ENCODE results near the gene CDC42BPB. TPM values are rescaled to one million over a fixed set of nuclear protein-coding genes. Genes with fewer than 3 reads are reported as not detected.
"Not testable (repeated sequence)": the region's sequence is repeated elsewhere in the genome, so short reads cannot be mapped to it uniquely, and the experiment has no call there.

The CDC42BPB gene
- total RNA-seq, 2 experiments from 2014 or later: 2.0 to 2.5 TPM

GRCh38 chr14:103050935-103051334 lies 6.4 kb downstream of the CDC42BPB start:
- Mint-ChIP-seq H3K36me3 (no peaks in the 10 kb centered on the region), H3K4me1 (peaks cover 1% of the 10 kb centered on the region), H3K27me3 (peaks cover 15% of the 10 kb centered on the region), H3K9me3 (no peaks in the 10 kb centered on the region), H3K27ac (no peak overlapping the region), H3K4me3 (no peak overlapping the region)
- DNase-seq: no peak

GRCh38 chr14:103047453-103047852 lies 9.9 kb downstream of the CDC42BPB start:
- H3K9me3 Mint-ChIP-seq, DNase-seq, H3K4me3 Mint-ChIP-seq, H3K27ac Mint-ChIP-seq, H3K4me1 Mint-ChIP-seq, H3K36me3 Mint-ChIP-seq: not testable (repeated sequence)
- H3K27me3 Mint-ChIP-seq: peaks cover 11% of the 10 kb centered on the region

DNA sequence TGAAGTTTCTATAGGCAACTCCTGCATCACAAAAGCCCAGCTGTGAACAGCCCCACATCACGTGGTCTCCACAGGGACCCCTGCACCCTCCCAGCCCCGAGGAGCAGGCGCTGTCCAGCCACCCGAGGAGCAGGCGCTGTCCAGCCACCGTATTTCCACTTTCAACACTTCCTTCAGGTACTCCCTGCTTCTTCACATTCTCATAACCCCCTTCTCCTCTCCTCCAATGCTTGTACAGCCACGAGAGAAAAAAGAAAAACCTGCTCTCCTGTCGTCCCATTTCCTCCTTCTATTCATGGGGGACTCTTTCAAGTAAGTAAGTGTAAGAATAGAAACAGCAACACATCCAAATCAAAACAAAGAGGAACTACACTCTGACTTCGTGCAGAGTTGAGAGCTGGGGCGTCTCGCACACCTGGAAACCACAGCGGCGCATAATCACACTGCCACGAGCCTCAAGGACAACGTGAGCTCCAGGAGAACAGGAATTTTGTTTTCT lies 11.9 kb downstream of the CDC42BPB start:
- Mint-ChIP-seq H3K27me3 (peaks cover 8% of the 10 kb centered on the region), H3K36me3 (no peaks in the 10 kb centered on the region), H3K27ac (no peak overlapping the region), H3K4me1 (peaks cover 6% of the 10 kb centered on the region), H3K9me3 (peaks cover 3% of the 10 kb centered on the region), H3K4me3 (peak overlapping the region; percentile 38)
- DNase-seq: no peak

GRCh38 chr14:103043257-103044015 lies 13.9 kb downstream of the CDC42BPB start:
- Mint-ChIP-seq H3K9me3 (peaks cover 3% of the 10 kb centered on the region), H3K36me3 (no peaks in the 10 kb centered on the region), H3K27ac (no peak overlapping the region), H3K27me3 (peaks cover 8% of the 10 kb centered on the region), H3K4me1 (peaks cover 6% of the 10 kb centered on the region), H3K4me3 (no peak overlapping the region)
- no peak for DNase-seq

GRCh38 chr14:103041464-103041863 lies 15.9 kb downstream of the CDC42BPB start:
- H3K27me3 Mint-ChIP-seq: peaks cover 8% of the 10 kb centered on the region
- no peak overlapping the region for H3K27ac Mint-ChIP-seq
- DNase-seq: no peak
- H3K36me3 Mint-ChIP-seq: no peaks in the 10 kb centered on the region
- H3K4me1 Mint-ChIP-seq: peaks cover 6% of the 10 kb centered on the region
- H3K9me3 Mint-ChIP-seq: peaks cover 3% of the 10 kb centered on the region
- H3K4me3 Mint-ChIP-seq: no peak overlapping the region

DNA sequence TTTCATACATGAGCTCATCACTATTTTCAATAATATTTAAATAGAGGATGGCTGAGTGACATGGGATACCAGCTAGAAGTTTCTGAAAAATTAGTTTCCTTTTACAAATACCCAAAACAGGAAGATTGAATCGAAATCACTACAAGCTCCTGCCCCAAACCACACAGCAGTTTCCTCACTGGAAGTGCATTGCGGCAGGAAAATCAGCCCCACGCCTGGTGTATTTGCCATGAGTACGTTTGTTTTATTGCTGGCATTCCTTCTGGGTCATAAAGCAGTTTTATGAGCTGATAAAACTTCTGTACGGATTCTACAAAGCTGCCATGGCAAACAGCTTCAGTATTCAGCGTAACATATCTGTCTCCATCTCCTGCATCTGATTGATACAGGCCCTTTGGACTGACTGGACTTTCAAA lies 23.7 kb downstream of the CDC42BPB start:
- Mint-ChIP-seq H3K27me3 (no peaks in the 10 kb centered on the region), H3K27ac (no peak overlapping the region), H3K9me3 (no peaks in the 10 kb centered on the region), H3K36me3 (no peaks in the 10 kb centered on the region), H3K4me1 (no peaks in the 10 kb centered on the region), H3K4me3 (no peak overlapping the region)
- no peak for DNase-seq

GRCh38 chr14:103031956-103032355 lies 25.4 kb downstream of the CDC42BPB start:
- Mint-ChIP-seq H3K27ac (no peak overlapping the region), H3K36me3 (no peaks in the 10 kb centered on the region), H3K4me1 (no peaks in the 10 kb centered on the region), H3K9me3 (no peaks in the 10 kb centered on the region), H3K27me3 (no peaks in the 10 kb centered on the region), H3K4me3 (no peak overlapping the region)
- DNase-seq: no peak

DNA sequence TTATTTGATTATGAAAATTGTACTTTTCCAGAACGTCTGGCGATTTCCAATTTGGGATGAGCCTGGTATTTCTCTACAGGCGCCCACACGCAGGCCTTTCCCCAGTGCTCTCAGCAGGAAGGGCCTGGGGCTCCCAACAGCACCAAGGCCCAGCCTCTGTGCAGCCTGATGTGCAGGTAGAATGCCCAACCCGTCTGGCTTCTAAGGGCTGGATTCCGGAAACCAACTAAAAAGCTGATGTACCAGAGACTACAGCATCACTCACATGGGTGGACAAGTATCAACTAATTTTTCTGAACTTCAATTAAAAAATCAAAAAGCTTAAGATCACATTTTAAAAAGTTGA lies 25.8 kb downstream of the CDC42BPB start:
- H3K36me3 Mint-ChIP-seq: no peaks in the 10 kb centered on the region
- H3K9me3 Mint-ChIP-seq: no peaks in the 10 kb centered on the region
- no peaks in the 10 kb centered on the region for H3K27me3 Mint-ChIP-seq
- no peak overlapping the region for H3K4me3 Mint-ChIP-seq
- no peak for DNase-seq
- H3K4me1 Mint-ChIP-seq: no peaks in the 10 kb centered on the region
- H3K27ac Mint-ChIP-seq: no peak overlapping the region

GRCh38 chr14:103030741-103031565 lies 26.4 kb downstream of the CDC42BPB start:
- H3K4me1 Mint-ChIP-seq: no peaks in the 10 kb centered on the region
- H3K27me3 Mint-ChIP-seq: peaks cover 3% of the 10 kb centered on the region
- H3K36me3 Mint-ChIP-seq: no peaks in the 10 kb centered on the region
- no peak overlapping the region for H3K27ac Mint-ChIP-seq
- no peak overlapping the region for H3K4me3 Mint-ChIP-seq
- DNase-seq: no peak
- H3K9me3 Mint-ChIP-seq: no peaks in the 10 kb centered on the region

DNA sequence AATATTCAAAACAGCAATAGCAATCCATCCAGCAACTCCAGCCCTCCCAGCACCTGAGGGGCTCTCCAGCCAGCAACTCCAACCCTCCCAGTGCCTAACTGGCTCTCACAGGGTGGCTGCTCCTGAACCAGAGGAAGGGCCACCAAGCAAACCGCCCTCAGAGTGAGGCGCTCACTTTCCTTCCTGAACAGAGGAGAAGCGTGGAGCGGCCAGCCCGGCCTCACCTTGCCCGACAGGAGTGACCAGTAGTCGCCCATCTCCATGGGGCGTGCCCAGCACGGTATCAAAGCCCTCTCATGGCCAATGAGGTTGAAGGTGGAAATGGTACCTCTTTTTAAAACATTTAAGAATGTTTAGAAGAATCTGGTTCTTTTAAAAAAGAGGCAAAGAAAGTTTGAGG lies 27.4 kb downstream of the CDC42BPB start:
- Mint-ChIP-seq H3K4me1 (no peaks in the 10 kb centered on the region), H3K4me3 (no peak overlapping the region), H3K27ac (no peak overlapping the region), H3K9me3 (no peaks in the 10 kb centered on the region), H3K27me3 (peaks cover 7% of the 10 kb centered on the region), H3K36me3 (no peaks in the 10 kb centered on the region)
- DNase-seq: no peak

DNA sequence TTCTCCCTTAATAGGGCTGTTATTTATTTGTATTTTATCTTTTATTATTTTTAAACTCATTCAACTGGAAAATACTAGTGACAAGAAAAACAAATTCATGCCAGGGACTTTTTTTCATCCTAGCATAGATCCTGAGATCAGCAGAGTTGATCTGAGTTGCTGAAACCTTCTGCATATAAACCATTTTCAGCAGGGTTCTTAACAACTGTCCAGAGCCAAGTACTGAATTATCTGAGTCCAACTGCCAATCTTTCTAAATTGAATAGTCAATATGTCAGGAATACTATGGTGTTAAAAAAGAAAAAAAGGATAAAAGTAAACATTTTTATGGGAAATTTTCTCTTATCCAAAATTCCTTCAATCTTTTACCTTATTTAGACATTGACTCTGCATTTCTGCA lies 28.6 kb downstream of the CDC42BPB start:
- no peak overlapping the region for H3K27ac Mint-ChIP-seq
- no peaks in the 10 kb centered on the region for H3K9me3 Mint-ChIP-seq
- no peak overlapping the region for H3K4me3 Mint-ChIP-seq
- no peak for DNase-seq
- H3K36me3 Mint-ChIP-seq: no peaks in the 10 kb centered on the region
- H3K27me3 Mint-ChIP-seq: peaks cover 7% of the 10 kb centered on the region
- H3K4me1 Mint-ChIP-seq: no peaks in the 10 kb centered on the region

DNA sequence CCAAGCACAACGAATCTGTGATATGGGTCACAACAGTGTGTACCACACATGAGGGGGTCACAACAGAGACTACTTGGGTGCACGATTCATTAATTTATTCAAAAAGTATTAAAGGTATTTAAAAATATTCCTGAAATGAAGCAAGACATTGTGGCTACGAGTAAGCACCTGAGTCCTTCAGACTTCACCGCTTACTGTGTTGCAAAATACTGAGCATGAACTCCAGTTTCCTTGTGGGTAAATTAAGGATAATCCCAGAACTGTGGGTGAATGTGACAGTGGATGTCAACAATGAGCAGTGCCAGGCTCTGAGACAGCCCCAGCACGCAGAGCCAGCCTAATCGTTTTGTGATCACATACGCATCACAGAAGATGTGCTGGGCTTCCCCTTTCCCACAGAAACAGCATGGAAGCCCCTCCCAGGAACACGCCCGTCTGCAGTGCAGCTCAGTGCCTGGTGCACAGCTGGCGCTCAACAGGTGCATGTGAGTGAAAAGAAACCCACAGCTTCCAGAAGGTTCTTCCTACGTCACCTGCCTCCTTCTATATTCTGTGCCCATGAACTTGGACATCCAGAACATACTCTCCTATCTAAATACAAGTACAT lies 29.1 kb downstream of the CDC42BPB start:
- Mint-ChIP-seq H3K27me3 (peaks cover 7% of the 10 kb centered on the region), H3K4me3 (no peak overlapping the region), H3K9me3 (no peaks in the 10 kb centered on the region), H3K36me3 (no peaks in the 10 kb centered on the region), H3K27ac (no peak overlapping the region), H3K4me1 (no peaks in the 10 kb centered on the region)
- no peak for DNase-seq

GRCh38 chr14:103027451-103027850 lies 29.9 kb downstream of the CDC42BPB start:
- H3K9me3 Mint-ChIP-seq: no peaks in the 10 kb centered on the region
- no peak overlapping the region for H3K4me3 Mint-ChIP-seq
- peaks cover 9% of the 10 kb centered on the region for H3K27me3 Mint-ChIP-seq
- H3K36me3 Mint-ChIP-seq: no peaks in the 10 kb centered on the region
- DNase-seq: no peak
- H3K4me1 Mint-ChIP-seq: no peaks in the 10 kb centered on the region
- H3K27ac Mint-ChIP-seq: no peak overlapping the region

DNA sequence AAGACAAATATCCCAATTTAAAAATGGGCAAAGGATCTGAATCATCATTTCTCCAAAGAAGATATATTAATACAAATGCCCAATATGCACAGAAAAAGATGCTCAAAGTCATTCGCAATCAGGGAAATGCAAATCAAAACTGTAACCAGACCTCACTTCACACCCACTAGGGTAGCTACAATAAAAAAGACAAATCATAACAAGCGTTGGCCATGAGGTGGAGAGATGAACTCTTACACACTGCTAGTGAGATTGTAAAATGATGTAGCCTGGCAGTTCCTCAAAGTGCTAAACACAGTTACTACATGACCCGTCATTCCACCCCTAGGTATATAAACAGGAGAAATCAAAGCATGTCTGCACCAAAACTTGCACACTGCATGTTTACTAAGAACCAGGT lies 30.4 kb downstream of the CDC42BPB start:
- Mint-ChIP-seq H3K27me3 (peaks cover 12% of the 10 kb centered on the region), H3K36me3 (no peaks in the 10 kb centered on the region), H3K9me3 (no peaks in the 10 kb centered on the region), H3K4me3 (no peak overlapping the region), H3K27ac (no peak overlapping the region), H3K4me1 (no peaks in the 10 kb centered on the region)
- no peak for DNase-seq

GRCh38 chr14:103026196-103026595 lies 31.2 kb downstream of the CDC42BPB start:
- H3K4me3 Mint-ChIP-seq, H3K27ac Mint-ChIP-seq, H3K4me1 Mint-ChIP-seq, DNase-seq, H3K36me3 Mint-ChIP-seq, H3K9me3 Mint-ChIP-seq: not testable (repeated sequence)
- H3K27me3 Mint-ChIP-seq: peaks cover 17% of the 10 kb centered on the region
